GM12875 (cell line): Measurements from ENCODE around the gene ATOH7.
"Not testable (repeated sequence)": the region's sequence is repeated elsewhere in the genome, so short reads cannot be mapped to it uniquely, and the experiment has no call there.

Experiments
- H3K4me3 ChIP-seq: one replicate; pipeline ENCODE4 v1.5.1; 2011; ENCODE audit warnings: low read depth, low read length, control low read depth
- TF ChIP-seq, protein P1 (sequence below): IDR thresholded peaks from 2 replicates; pipeline ENCODE4 v1.5.1; 2011; ENCODE audit warnings: low read depth, mild to moderate bottlenecking, control low read depth, inconsistent platforms, low read length, moderate library complexity, borderline replicate concordance; ENCODE audit not compliant: insufficient read depth

ATOH7 gene

DNA sequence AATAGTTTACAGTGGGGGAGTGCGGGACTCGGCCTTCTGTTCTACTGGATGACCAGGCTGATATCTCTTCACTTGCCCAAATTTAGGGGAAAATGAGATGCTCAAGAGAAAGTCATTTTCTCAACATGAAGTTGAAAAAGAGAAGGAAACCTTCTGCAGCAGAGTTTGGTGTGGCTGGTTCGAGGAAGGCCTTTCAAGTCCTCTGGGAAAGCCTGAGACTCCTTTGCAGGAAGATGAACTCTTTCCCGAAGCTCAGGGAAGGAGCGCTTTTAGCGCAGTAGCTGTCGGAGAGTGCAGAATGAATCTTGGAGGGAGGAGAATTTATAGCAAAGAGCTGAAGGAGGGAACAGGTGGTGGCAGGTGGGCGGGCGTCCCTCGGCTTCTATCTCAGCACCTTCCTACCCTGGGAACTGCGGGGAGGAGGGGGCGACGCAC lies at the start of gene ATOH7:
Gene ATOH7, minus strand, starts transcription at position 297 of the 435 bp plus-strand sequence. CDS start 436 bp downstream, outside the sequence.
- TF ChIP-seq, protein P1, sequence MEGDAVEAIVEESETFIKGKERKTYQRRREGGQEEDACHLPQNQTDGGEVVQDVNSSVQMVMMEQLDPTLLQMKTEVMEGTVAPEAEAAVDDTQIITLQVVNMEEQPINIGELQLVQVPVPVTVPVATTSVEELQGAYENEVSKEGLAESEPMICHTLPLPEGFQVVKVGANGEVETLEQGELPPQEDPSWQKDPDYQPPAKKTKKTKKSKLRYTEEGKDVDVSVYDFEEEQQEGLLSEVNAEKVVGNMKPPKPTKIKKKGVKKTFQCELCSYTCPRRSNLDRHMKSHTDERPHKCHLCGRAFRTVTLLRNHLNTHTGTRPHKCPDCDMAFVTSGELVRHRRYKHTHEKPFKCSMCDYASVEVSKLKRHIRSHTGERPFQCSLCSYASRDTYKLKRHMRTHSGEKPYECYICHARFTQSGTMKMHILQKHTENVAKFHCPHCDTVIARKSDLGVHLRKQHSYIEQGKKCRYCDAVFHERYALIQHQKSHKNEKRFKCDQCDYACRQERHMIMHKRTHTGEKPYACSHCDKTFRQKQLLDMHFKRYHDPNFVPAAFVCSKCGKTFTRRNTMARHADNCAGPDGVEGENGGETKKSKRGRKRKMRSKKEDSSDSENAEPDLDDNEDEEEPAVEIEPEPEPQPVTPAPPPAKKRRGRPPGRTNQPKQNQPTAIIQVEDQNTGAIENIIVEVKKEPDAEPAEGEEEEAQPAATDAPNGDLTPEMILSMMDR: no peak
- peak within 1 kb of the TSS; percentile 62 for H3K4me3 ChIP-seq

GRCh38 chr10:68280758-68281157 lies 48.8 kb upstream of the ATOH7 start:
- H3K4me3 ChIP-seq: no peak overlapping the region
- TF ChIP-seq, protein P1: no peak

DNA sequence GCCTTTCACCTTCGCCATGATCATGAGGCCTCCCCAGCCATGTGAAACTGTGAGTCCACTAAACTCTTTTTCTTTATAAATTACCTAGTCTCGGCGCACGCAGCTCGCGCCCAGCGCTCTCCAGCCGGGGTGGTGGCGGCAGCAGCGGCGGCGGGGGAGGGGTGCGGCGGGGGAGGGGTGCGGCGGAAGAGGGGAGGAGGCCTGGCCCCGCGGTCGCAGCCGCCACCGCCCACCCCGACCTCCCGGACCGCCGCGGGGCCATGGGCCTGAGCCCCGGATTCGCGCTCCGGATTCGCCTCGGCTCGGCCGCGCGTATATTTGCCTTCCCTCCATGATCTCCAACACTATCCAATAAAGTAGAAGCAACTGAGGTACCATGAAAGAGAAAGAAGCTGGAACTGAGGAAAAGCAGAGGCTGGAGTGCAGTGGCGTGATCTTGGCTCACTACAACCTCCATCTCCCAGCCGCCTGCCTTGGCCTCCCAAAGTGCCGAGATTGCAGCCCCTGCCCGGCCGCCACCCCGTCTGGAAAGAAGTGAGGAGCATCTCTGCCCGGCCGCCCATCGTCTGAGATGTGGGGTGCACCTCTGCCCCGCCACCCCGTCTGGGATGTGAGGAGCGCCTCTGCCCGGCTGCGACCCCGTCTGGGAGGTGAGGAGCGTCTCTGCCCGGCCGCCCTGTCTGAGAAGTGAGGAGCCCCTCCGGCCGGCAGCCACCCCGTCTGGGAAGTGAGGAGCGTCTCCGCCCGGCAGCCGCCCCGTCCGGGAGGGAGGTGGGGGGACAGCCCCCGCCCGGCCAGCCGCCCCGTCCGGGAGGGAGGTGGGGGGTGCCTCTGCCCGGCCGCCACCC lies 47.2 kb upstream of the ATOH7 start:
- not testable (repeated sequence) for H3K4me3 ChIP-seq

GRCh38 chr10:68277814-68278213 lies 45.9 kb upstream of the ATOH7 start:
- H3K4me3 ChIP-seq: not testable (repeated sequence)

DNA sequence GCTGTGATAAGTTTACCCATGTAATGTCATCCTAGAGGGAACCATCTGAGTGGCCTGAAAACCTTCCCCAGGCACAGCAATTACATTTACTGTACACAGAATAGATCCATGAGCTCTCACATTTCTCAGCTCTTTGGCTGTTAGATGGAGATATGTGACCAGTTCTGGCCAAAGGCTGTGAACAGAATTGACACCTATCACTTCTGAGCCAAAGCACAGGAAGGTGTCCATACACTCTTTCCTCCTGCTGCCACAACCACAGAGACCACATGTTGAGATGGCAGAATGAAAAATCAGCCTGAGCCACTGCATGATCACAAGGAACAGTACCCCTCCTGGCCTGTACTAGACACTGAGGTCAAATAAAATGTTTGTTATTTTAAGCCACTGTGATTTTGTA lies 44.3 kb upstream of the ATOH7 start:
- TF ChIP-seq, protein P1: no peak

DNA sequence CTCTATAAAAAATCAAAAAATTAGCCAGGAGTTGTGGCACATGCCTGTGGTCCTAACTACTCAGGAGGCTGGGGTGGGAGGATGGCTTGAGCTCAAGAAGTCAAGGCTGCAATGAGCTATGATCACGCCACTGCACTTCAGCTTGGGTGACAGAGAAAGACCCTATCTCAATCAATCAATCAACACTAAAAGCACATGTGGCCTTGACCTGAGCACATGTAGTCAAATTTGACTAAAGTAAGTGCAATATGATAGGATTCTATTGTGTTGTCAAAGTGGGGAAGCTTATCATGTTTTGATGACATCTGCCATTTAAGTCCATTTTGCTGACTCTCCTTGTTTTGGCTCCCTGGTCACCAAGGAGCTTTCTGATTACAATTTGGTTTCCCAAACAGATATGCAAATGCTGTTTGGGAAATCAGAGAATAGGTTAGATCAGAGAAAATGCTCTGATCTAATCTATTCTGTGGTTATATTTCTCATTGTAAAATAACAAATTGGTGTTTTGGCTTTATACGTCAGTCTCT lies 43.8 kb upstream of the ATOH7 start:
- H3K4me3 ChIP-seq: no peak overlapping the region
- TF ChIP-seq, protein P1: no peak

More for the DNA sequence above, 44.3 kb upstream of the ATOH7 start:
- H3K4me3 ChIP-seq: no peak overlapping the region

- TF ChIP-seq, protein P1: no peak
- H3K4me3 ChIP-seq: no peak overlapping the region
Observed at GRCh38 chr10:68272833-68273232, 40.9 kb upstream of the ATOH7 start.

GRCh38 chr10:68271196-68271882 lies 39.4 kb upstream of the ATOH7 start:
- H3K4me3 ChIP-seq: no peak overlapping the region
- TF ChIP-seq, protein P1: no peak
